HEK293 (cell line): ENCODE measurements around the gene SLIT2.

Experiments used
- CTCF ChIA-PET: fragments of 350-600 bp; formaldehyde crosslinking; extraction: SDS; loops from one replicate; lab custom pipeline; 2021; ENCODE audit warnings: antibody characterized with exemption; lab: Yijun Ruan, JAX
- POLR2A ChIA-PET: fragments of 300-600 bp; formaldehyde crosslinking; extraction: SDS; loops from one replicate; lab custom pipeline; 2020; ENCODE audit warnings: antibody characterized with exemption, inconsistent platforms; lab: Yijun Ruan, JAX
- H3K27ac ChIP-seq: fragments of 200-500 bp; sonication (Bioruptor generic); 2 replicates; pipeline ENCODE4 v1.5.1; 2014; ENCODE audit warnings: low read depth, low read length, control low read depth, inconsistent platforms; ENCODE audit errors: extremely low read depth
- H3K36me3 ChIP-seq, 2 experiments: fragments of 200-500 bp in 1 of 2; sonication (Bioruptor generic) in 1 of 2; 1 replicate in 1 of 2; 2 replicates in 1 of 2; pipeline ENCODE4 v1.5.1; 2014 to 2017; ENCODE audit warnings: inconsistent platforms in 2 of 2, low read length in 2 of 2; ENCODE audit not compliant: control insufficient read depth in 2 of 2, insufficient read depth in 1 of 2
- H3K4me1 ChIP-seq: fragments of 200-500 bp; sonication (Bioruptor generic); 2 replicates; pipeline ENCODE4 v1.5.1; 2014; ENCODE audit warnings: mild to moderate bottlenecking, low read length, inconsistent platforms; ENCODE audit not compliant: control insufficient read depth, insufficient read depth
- H3K4me3 ChIP-seq: 2 replicates; pipeline ENCODE4 v1.5.1; 2011; ENCODE audit warnings: low read depth, mild to moderate bottlenecking, control low read depth, low read length, moderate library complexity
- H3K9me3 ChIP-seq: fragments of 200-500 bp; sonication (Bioruptor generic); 2 replicates; pipeline ENCODE4 v1.5.1; 2014; ENCODE audit warnings: low read depth, low read length, inconsistent platforms; ENCODE audit not compliant: control insufficient read depth, insufficient read depth
- FEZF1 ChIP-seq: fragments of 450-650 bp; formaldehyde crosslinking; IDR thresholded peaks from 2 replicates; pipeline ENCODE4 v1.5.1; 2016; ENCODE audit warnings: missing biosample characterization, missing genetic modification characterization
- GLI2 ChIP-seq: fragments of 450-650 bp; formaldehyde crosslinking; IDR thresholded peaks from 2 replicates; pipeline ENCODE4; 2017; ENCODE audit warnings: missing biosample characterization, missing genetic modification characterization, low read depth, borderline replicate concordance
- KLF16 ChIP-seq: fragments of 450-650 bp; formaldehyde crosslinking; IDR thresholded peaks from 2 replicates; pipeline ENCODE4 v1.5.1; 2017; ENCODE audit warnings: missing biosample characterization, missing genetic modification characterization
- ZBTB17 ChIP-seq: fragments of 450-650 bp; formaldehyde crosslinking; IDR thresholded peaks from 2 replicates; pipeline ENCODE4 v1.5.1; 2016; ENCODE audit warnings: missing biosample characterization, missing genetic modification characterization
- ZBTB48 ChIP-seq: fragments of 450-650 bp; formaldehyde crosslinking; IDR thresholded peaks from 2 replicates; pipeline ENCODE4 v1.5.1; 2016; ENCODE audit warnings: missing biosample characterization, missing genetic modification characterization
- ZNF10 ChIP-seq: fragments of 450-650 bp; formaldehyde crosslinking; IDR thresholded peaks from 2 replicates; pipeline ENCODE4 v1.5.1; 2017; ENCODE audit warnings: missing biosample characterization, missing genetic modification characterization
- ZNF112 ChIP-seq: fragments of 450-650 bp; formaldehyde crosslinking; IDR thresholded peaks from 2 replicates; pipeline ENCODE4 v1.5.0; 2017; ENCODE audit warnings: missing biosample characterization, missing genetic modification characterization
- ZNF114 ChIP-seq: fragments of 450-650 bp; formaldehyde crosslinking; IDR thresholded peaks from 2 replicates; pipeline ENCODE4 v1.5.0; 2017; ENCODE audit warnings: missing biosample characterization, missing genetic modification characterization
- ZNF132 ChIP-seq: fragments of 450-650 bp; formaldehyde crosslinking; IDR thresholded peaks from 2 replicates; pipeline ENCODE4 v1.5.1; 2017; ENCODE audit warnings: missing biosample characterization, missing genetic modification characterization, borderline replicate concordance
- ZNF221 ChIP-seq: fragments of 450-650 bp; formaldehyde crosslinking; IDR thresholded peaks from 2 replicates; pipeline ENCODE4 v1.5.1; 2017; ENCODE audit warnings: missing biosample characterization, missing genetic modification characterization, borderline replicate concordance
- ZNF394 ChIP-seq: fragments of 450-650 bp; formaldehyde crosslinking; IDR thresholded peaks from 2 replicates; pipeline ENCODE4 v1.5.1; 2016; ENCODE audit warnings: missing biosample characterization, missing genetic modification characterization, mild to moderate bottlenecking, moderate library complexity, borderline replicate concordance
- ZNF76 ChIP-seq: fragments of 450-650 bp; formaldehyde crosslinking; IDR thresholded peaks from 2 replicates; pipeline ENCODE4; 2016; ENCODE audit warnings: low read depth, missing biosample characterization, missing genetic modification characterization, borderline replicate concordance
- ZNF791 ChIP-seq: fragments of 450-650 bp; formaldehyde crosslinking; IDR thresholded peaks from 2 replicates; pipeline ENCODE4 v1.5.1; 2016; ENCODE audit warnings: missing biosample characterization, missing genetic modification characterization
- ZNF830 ChIP-seq: fragments of 450-650 bp; IDR thresholded peaks from 2 replicates; pipeline ENCODE4 v1.5.0; 2018; ENCODE audit warnings: missing biosample characterization, missing genetic modification characterization, low read depth, mild to moderate bottlenecking, moderate library complexity
- ZSCAN23 ChIP-seq: fragments of 450-650 bp; formaldehyde crosslinking; IDR thresholded peaks from 2 replicates; pipeline ENCODE4 v1.5.1; 2016; ENCODE audit warnings: missing biosample characterization, missing genetic modification characterization
- TF ChIP-seq, protein P1 (sequence below): fragments of 450-650 bp; formaldehyde crosslinking; IDR thresholded peaks from 2 replicates; pipeline ENCODE4 v1.5.1; 2016; ENCODE audit warnings: missing biosample characterization, missing genetic modification characterization
- TF ChIP-seq, protein P2 (sequence below): fragments of 450-650 bp; formaldehyde crosslinking; IDR thresholded peaks from 2 replicates; pipeline ENCODE4 v1.5.1; 2016; ENCODE audit warnings: missing biosample characterization, missing genetic modification characterization
- TF ChIP-seq, protein P3 (sequence below): fragments of 450-650 bp; formaldehyde crosslinking; IDR thresholded peaks from 2 replicates; pipeline ENCODE4 v1.5.1; 2016; ENCODE audit warnings: missing biosample characterization, missing genetic modification characterization
- TF ChIP-seq, protein P4 (sequence below): fragments of 450-650 bp; formaldehyde crosslinking; IDR thresholded peaks from 2 replicates; pipeline ENCODE4 v1.5.1; 2016; ENCODE audit warnings: missing biosample characterization, missing genetic modification characterization
- TF ChIP-seq, protein P5 (sequence below): fragments of 450-650 bp; formaldehyde crosslinking; IDR thresholded peaks from 2 replicates; pipeline ENCODE4 v1.5.1; 2016; ENCODE audit warnings: missing biosample characterization, missing genetic modification characterization
- TF ChIP-seq, protein P6 (sequence below): fragments of 450-650 bp; formaldehyde crosslinking; IDR thresholded peaks from 2 replicates; pipeline ENCODE4 v1.5.1; 2016; ENCODE audit warnings: missing biosample characterization, missing genetic modification characterization
- TF ChIP-seq, protein P7 (sequence below): fragments of 450-650 bp; formaldehyde crosslinking; IDR thresholded peaks from 2 replicates; pipeline ENCODE4 v1.5.1; 2016; ENCODE audit warnings: missing biosample characterization, missing genetic modification characterization, low read depth
- TF ChIP-seq, protein P8 (sequence below): fragments of 450-650 bp; formaldehyde crosslinking; IDR thresholded peaks from 2 replicates; pipeline ENCODE4 v1.5.1; 2016; ENCODE audit warnings: missing biosample characterization, missing genetic modification characterization

The SLIT2 gene

DNA sequence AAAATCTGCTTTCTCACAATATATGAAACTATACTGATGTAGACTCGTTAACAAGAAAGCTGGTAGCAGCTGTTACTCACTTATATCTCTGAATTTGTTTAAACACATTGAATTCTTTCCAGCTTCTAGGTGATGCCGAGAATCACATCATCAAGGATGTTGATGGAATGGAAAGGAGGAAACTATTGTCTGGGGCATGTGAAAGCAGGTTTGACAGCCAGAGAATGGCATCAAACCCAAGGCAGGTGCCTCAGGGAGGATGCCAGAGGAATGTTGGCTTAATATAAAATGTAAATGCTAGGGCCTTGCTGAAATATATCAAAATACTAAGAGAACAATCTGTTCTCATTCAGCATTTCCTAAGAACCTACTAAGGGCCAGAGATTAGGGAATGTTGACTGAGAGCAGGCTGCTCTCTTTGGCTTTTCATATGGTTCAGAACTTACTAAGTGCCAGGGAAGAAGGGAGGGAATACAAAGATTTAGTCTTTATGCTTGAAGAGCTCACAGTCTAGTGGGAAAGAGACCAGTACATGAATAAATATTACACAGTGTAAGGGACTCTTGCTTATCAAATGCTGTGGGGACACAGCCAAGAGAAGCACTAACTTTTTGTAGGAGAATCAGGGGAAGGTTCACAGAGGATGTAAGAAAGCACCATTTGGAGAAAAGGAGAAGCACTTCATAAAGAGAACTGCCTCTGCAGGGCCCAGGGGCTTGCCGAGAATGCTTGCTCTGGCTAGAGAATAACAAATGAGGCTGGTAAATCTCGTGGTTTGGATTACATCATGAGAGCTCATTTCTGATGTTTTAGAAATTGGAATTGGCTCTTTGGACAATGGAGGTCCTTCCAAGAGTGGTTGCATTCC is 14.7 kb downstream of the SLIT2 start:
- H3K36me3 ChIP-seq, result peaks cover 0 to 73% of the 10 kb centered on the region in 2 experiments; a peak in 1 of 3 replicates
- ChIA-PET CTCF (interaction anchor here (0.5 to 1.0 kb wide), 3 partner anchors 13 to 1042 kb away, joined by 3 read pairs; no protein-coding TSS in a partner anchor), POLR2A (interaction anchor here (3.7 kb wide), 1 partner anchor 14 kb away, joined by 26 read pairs; the partner anchor contains the start of gene SLIT2)
- H3K4me3 ChIP-seq, result no peak overlapping the region
- no peak overlapping the region for H3K27ac ChIP-seq
- no peaks in the 10 kb centered on the region for H3K9me3 ChIP-seq
- H3K4me1 ChIP-seq, result no peaks in the 10 kb centered on the region
- TF ChIP-seq, protein P1, sequence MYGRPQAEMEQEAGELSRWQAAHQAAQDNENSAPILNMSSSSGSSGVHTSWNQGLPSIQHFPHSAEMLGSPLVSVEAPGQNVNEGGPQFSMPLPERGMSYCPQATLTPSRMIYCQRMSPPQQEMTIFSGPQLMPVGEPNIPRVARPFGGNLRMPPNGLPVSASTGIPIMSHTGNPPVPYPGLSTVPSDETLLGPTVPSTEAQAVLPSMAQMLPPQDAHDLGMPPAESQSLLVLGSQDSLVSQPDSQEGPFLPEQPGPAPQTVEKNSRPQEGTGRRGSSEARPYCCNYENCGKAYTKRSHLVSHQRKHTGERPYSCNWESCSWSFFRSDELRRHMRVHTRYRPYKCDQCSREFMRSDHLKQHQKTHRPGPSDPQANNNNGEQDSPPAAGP (tag by site-specific recombination), result no peak
- no peak for TF ChIP-seq ZNF221 (tag by site-specific recombination)
- TF ChIP-seq, protein P2, sequence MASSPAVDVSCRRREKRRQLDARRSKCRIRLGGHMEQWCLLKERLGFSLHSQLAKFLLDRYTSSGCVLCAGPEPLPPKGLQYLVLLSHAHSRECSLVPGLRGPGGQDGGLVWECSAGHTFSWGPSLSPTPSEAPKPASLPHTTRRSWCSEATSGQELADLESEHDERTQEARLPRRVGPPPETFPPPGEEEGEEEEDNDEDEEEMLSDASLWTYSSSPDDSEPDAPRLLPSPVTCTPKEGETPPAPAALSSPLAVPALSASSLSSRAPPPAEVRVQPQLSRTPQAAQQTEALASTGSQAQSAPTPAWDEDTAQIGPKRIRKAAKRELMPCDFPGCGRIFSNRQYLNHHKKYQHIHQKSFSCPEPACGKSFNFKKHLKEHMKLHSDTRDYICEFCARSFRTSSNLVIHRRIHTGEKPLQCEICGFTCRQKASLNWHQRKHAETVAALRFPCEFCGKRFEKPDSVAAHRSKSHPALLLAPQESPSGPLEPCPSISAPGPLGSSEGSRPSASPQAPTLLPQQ (tag by site-specific recombination), result no peak
- TF ChIP-seq, protein P3, sequence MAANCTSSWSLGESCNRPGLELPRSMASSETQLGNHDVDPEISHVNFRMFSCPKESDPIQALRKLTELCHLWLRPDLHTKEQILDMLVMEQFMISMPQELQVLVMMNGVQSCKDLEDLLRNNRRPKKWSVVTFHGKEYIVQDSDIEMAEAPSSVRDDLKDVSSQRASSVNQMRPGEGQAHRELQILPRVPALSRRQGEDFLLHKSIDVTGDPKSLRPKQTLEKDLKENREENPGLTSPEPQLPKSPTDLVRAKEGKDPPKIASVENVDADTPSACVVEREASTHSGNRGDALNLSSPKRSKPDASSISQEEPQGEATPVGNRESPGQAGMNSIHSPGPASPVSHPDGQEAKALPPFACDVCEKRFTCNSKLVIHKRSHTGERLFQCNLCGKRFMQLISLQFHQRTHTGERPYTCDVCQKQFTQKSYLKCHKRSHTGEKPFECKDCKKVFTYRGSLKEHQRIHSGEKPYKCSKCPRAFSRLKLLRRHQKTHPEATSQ (tag by site-specific recombination), result no peak
- no peak for TF ChIP-seq ZSCAN23 (tag by site-specific recombination)
- TF ChIP-seq ZNF132 (tag by site-specific recombination), result no peak
- peak; percentile 48 for TF ChIP-seq ZBTB17
- TF ChIP-seq, protein P4, sequence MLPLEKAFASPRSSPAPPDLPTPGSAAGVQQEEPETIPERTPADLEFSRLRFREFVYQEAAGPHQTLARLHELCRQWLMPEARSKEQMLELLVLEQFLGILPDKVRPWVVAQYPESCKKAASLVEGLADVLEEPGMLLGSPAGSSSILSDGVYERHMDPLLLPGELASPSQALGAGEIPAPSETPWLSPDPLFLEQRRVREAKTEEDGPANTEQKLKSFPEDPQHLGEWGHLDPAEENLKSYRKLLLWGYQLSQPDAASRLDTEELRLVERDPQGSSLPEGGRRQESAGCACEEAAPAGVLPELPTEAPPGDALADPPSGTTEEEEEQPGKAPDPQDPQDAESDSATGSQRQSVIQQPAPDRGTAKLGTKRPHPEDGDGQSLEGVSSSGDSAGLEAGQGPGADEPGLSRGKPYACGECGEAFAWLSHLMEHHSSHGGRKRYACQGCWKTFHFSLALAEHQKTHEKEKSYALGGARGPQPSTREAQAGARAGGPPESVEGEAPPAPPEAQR (tag by site-specific recombination), result no peak
- no peak for TF ChIP-seq ZBTB48
- TF ChIP-seq ZNF830 (tag by site-specific recombination), result no peak
- TF ChIP-seq, protein P5, sequence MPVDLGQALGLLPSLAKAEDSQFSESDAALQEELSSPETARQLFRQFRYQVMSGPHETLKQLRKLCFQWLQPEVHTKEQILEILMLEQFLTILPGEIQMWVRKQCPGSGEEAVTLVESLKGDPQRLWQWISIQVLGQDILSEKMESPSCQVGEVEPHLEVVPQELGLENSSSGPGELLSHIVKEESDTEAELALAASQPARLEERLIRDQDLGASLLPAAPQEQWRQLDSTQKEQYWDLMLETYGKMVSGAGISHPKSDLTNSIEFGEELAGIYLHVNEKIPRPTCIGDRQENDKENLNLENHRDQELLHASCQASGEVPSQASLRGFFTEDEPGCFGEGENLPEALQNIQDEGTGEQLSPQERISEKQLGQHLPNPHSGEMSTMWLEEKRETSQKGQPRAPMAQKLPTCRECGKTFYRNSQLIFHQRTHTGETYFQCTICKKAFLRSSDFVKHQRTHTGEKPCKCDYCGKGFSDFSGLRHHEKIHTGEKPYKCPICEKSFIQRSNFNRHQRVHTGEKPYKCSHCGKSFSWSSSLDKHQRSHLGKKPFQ, result no peak
- TF ChIP-seq, protein P6, sequence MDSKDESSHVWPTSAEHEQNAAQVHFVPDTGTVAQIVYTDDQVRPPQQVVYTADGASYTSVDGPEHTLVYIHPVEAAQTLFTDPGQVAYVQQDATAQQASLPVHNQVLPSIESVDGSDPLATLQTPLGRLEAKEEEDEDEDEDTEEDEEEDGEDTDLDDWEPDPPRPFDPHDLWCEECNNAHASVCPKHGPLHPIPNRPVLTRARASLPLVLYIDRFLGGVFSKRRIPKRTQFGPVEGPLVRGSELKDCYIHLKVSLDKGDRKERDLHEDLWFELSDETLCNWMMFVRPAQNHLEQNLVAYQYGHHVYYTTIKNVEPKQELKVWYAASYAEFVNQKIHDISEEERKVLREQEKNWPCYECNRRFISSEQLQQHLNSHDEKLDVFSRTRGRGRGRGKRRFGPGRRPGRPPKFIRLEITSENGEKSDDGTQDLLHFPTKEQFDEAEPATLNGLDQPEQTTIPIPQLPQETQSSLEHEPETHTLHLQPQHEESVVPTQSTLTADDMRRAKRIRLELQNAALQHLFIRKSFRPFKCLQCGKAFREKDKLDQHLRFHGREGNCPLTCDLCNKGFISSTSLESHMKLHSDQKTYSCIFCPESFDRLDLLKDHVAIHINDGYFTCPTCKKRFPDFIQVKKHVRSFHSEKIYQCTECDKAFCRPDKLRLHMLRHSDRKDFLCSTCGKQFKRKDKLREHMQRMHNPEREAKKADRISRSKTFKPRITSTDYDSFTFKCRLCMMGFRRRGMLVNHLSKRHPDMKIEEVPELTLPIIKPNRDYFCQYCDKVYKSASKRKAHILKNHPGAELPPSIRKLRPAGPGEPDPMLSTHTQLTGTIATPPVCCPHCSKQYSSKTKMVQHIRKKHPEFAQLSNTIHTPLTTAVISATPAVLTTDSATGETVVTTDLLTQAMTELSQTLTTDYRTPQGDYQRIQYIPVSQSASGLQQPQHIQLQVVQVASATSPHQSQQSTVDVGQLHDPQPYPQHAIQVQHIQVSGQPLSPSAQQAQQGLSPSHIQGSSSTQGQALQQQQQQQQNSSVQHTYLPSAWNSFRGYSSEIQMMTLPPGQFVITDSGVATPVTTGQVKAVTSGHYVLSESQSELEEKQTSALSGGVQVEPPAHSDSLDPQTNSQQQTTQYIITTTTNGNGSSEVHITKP, result peak; percentile 64
- TF ChIP-seq FEZF1 (tag by site-specific recombination), result no peak
- no peak for TF ChIP-seq ZNF112 (tag by site-specific recombination)
- TF ChIP-seq, protein P7, sequence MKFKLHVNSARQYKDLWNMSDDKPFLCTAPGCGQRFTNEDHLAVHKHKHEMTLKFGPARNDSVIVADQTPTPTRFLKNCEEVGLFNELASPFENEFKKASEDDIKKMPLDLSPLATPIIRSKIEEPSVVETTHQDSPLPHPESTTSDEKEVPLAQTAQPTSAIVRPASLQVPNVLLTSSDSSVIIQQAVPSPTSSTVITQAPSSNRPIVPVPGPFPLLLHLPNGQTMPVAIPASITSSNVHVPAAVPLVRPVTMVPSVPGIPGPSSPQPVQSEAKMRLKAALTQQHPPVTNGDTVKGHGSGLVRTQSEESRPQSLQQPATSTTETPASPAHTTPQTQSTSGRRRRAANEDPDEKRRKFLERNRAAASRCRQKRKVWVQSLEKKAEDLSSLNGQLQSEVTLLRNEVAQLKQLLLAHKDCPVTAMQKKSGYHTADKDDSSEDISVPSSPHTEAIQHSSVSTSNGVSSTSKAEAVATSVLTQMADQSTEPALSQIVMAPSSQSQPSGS, result 0 out of 2 replicates have a peak, but pooled peaks have one; percentile 37
- TF ChIP-seq ZNF394 (tag by site-specific recombination), result no peak
- no peak for TF ChIP-seq ZNF114
- no peak for TF ChIP-seq GLI2 (tag by site-specific recombination)
- TF ChIP-seq KLF16, result no peak
- no peak for TF ChIP-seq ZNF76
- peak; percentile 73; the same call in 1 of the 2 replicates for TF ChIP-seq ZNF10 (tag by site-specific recombination)
- TF ChIP-seq ZNF791 (tag by site-specific recombination), result no peak
- TF ChIP-seq, protein P8, sequence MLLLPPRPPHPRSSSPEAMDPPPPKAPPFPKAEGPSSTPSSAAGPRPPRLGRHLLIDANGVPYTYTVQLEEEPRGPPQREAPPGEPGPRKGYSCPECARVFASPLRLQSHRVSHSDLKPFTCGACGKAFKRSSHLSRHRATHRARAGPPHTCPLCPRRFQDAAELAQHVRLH (tag by site-specific recombination), result no peak
